Stimulated activated memory B cell treated with anti-CD40 and anti-IgM and Interleukin-4, amounts not matched to agents 10 μg/mL and 1 μg/mL and 100 μg/mL, for 72 hours (primary cell): Measurements from ENCODE around the gene RFX1.
"Not testable (repeated sequence)": the region's sequence is repeated elsewhere in the genome, so short reads cannot be mapped to it uniquely, and the experiment has no call there.

ENCODE experiments used
- ATAC-seq: fragments of 150-1000 bp; cut with Tn5 transposase; 2 replicates; pipeline ENCODE4 v1.10.0; 2021
- H3K27ac Mint-ChIP-seq: one replicate; pipeline ENCODE4 v1.8.0; 2022; ENCODE audit warnings: mild to moderate bottlenecking, mixed read lengths
- H3K27me3 Mint-ChIP-seq: one replicate; pipeline ENCODE4 v1.8.0; 2022; ENCODE audit warnings: mixed read lengths
- H3K36me3 Mint-ChIP-seq: one replicate; pipeline ENCODE4 v1.8.0; 2022; ENCODE audit warnings: mixed read lengths
- H3K4me1 Mint-ChIP-seq: one replicate; pipeline ENCODE4 v1.8.0; 2022; ENCODE audit warnings: mixed read lengths
- H3K4me3 Mint-ChIP-seq: one replicate; pipeline ENCODE4 v1.8.0; 2022; ENCODE audit warnings: mild to moderate bottlenecking, moderate library complexity, mixed read lengths
- H3K9me3 Mint-ChIP-seq: one replicate; pipeline ENCODE4 v1.8.0; 2022; ENCODE audit warnings: mixed read lengths

Gene RFX1

DNA sequence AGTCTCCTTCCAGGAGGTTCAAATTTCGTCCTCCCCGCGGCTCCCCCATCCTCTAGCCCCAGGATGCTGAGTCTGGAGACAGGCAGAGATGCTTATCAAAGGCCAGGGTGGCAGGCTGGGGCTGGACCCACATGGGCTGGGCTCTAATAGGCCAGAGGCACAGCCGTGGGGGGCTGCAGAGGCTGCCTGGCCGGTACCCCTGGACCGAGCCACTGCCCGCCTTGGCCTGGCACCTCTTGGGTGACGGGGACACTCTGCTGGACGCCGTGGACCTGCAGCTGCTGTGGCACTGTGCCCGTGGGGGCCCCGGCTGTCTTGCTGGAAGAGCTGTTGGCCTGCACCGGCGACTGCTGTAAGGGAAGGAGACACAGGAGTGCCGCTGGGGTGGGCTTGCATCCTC lies 25.8 kb downstream of the RFX1 start:
- H3K4me3 Mint-ChIP-seq = no peak overlapping the region
- H3K27ac Mint-ChIP-seq = no peak overlapping the region
- H3K9me3 Mint-ChIP-seq = no peaks in the 10 kb centered on the region
- H3K36me3 Mint-ChIP-seq = peaks cover 14% of the 10 kb centered on the region
- H3K4me1 Mint-ChIP-seq = peaks cover 62% of the 10 kb centered on the region
- no peak for ATAC-seq
- H3K27me3 Mint-ChIP-seq = no peaks in the 10 kb centered on the region

DNA sequence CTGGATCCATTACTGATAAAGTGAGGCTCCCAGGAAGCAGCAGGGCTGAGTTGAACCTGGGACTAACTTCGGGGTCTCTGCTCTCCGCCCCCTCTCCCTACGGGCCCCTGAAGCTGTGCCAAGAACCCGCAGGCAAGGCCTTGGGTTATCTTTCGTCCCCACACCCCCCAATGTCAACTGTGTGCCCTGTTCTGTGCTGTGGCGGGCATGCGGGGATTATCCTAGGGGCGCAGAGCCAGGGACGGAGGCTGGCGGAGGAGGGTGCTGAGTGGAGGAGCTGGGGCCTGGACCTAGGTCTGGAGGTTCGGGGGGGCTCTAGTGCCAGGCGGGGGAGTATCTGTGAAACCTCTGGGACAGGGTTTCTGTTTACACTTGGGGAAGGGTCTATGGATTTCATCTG lies 26.4 kb downstream of the RFX1 start:
- no peak for ATAC-seq
- Mint-ChIP-seq H3K27ac (peak overlapping the region; percentile 81), H3K36me3 (peaks cover 17% of the 10 kb centered on the region), H3K9me3 (no peaks in the 10 kb centered on the region), H3K27me3 (no peaks in the 10 kb centered on the region), H3K4me3 (peak overlapping the region; percentile 45), H3K4me1 (peaks cover 57% of the 10 kb centered on the region)

DNA sequence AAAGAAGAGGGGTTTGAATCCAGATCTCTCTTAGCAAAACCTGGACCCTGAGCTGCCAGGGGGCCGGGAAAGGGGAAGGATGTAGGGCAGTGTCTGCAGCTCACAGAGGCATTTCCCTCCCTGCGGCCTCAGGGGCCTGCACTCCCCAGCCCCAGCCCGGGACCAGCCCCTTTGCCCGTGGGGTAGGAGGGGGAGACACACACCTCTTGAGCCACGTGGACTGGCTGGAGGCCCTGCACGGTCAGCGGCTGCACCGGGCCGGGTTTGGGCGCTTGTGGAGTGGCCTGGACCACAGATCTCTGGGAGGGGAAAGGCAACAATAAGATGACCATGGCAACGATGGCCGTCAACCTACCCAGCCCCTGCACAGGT lies 26.9 kb downstream of the RFX1 start:
- Mint-ChIP-seq H3K36me3 (peaks cover 20% of the 10 kb centered on the region), H3K27ac (peak overlapping the region; percentile 81), H3K4me1 (peaks cover 55% of the 10 kb centered on the region), H3K9me3 (no peaks in the 10 kb centered on the region), H3K27me3 (no peaks in the 10 kb centered on the region), H3K4me3 (peak overlapping the region; percentile 45)
- ATAC-seq = no peak

DNA sequence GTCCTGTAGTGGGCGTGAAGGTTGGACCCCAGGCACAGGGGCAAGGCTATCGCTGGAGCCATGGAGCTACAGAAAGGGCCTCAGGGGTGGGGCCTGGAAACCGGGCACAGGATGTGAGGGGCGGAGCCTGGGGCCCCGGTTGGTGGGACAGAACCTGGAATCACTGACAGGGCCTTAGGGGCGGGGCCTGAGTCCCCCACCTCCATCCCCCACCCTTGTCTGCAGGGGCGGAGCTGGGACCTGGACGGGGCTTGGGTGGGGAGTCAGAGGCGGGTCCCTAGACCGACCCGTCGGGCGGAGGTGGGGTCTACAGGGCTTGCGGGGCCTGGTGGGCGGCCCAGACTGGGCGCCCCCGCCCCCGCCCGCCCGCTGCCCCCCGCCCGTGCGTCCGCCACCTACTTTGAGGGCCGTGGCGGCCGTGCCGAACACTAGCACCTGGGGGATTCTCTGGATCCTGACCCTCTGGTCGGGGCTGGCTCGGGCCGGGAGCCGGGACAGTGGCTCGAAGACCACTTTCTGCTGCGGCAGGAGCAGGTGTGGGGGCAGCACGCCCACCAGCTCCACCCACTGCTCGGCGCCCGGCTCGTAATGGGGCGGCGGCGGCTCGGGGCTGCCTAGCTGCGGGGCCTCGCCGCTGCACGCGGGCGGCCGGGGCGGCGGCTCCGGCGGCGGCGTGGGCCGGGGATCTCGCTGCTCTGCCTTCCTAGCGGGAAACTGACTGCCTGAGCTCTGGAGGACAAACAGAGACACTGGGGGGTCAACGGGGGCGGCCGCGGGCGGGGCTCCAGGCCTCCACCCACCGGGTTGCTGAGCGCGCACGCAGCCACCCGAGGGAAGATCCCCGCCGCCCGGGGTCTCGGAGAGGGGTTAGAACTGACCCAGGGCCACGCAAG lies 27.5 kb downstream of the RFX1 start:
- Mint-ChIP-seq H3K9me3 (no peaks in the 10 kb centered on the region), H3K4me3 (peak overlapping the region; percentile 59), H3K27ac (peak overlapping the region; percentile 81), H3K36me3 (peaks cover 25% of the 10 kb centered on the region), H3K27me3 (no peaks in the 10 kb centered on the region), H3K4me1 (peaks cover 57% of the 10 kb centered on the region)
- peak; percentile 59 for ATAC-seq

DNA sequence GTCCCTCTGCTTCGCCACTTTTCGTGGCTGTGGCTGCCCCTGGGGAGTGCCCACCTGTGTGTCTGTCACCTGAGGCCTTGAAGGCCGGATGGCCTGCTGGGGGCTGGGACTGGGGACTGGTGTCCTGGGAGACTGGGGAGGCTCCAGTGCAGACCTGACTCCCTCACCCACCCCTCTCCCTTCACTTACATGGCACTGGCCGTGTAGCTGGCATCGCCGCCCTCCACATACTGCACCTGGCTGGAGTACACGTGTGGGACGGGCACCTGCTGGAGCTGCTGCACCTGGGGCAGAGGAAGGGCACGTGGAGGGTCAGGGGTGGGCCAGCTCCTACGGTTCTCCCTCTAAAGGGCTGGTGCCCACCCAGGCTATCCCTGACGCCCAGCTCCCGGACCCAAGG lies 28.3 kb downstream of the RFX1 start:
- H3K4me1 Mint-ChIP-seq = peaks cover 49% of the 10 kb centered on the region
- H3K4me3 Mint-ChIP-seq = peak overlapping the region; percentile 59
- H3K9me3 Mint-ChIP-seq = no peaks in the 10 kb centered on the region
- peaks cover 28% of the 10 kb centered on the region for H3K36me3 Mint-ChIP-seq
- H3K27ac Mint-ChIP-seq = peak overlapping the region; percentile 81
- no peak for ATAC-seq
- no peaks in the 10 kb centered on the region for H3K27me3 Mint-ChIP-seq

DNA sequence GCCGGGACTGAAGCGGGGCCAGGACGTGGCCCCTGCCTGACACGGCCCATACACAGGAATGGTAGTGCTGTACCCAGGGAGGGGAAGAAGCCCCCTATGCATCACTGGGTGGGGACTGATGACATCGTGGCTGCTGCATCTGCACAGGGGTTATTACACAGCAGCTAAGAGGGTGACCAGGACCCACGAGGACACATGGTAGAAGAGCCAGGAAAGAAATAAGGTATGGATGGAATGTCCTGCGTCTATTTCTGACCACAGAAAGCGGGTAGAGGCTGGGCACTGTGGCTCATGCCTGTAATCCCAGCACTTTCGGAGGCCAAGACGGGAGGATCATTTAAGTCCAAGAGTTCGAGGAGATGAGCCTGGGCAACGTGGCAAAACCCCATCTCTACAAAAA lies 29.7 kb downstream of the RFX1 start:
- H3K4me1 Mint-ChIP-seq = peaks cover 39% of the 10 kb centered on the region
- H3K27ac Mint-ChIP-seq = peak overlapping the region; percentile 59
- peaks cover 31% of the 10 kb centered on the region for H3K36me3 Mint-ChIP-seq
- H3K4me3 Mint-ChIP-seq = no peak overlapping the region
- no peaks in the 10 kb centered on the region for H3K27me3 Mint-ChIP-seq
- H3K9me3 Mint-ChIP-seq = no peaks in the 10 kb centered on the region
- no peak for ATAC-seq

DNA sequence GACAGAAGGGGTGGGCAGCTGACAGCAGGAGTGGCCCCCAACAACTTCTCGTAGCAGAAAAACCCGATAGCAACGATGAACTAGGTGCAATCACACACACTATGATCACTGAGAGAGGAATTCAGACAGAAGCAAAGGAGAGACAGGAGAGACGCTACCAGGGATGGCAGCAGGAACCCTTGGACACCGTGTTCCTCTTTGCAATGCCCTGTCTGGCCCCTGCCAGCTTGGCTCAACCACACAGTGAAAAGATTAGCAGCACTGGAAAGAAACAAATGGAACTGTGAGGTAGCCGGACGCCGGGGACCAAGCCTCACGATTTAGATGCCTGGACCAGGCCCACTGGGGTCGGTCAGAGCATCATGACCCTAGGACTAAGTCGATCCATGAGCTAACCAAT lies 30.2 kb downstream of the RFX1 start:
- Mint-ChIP-seq H3K27ac (peak overlapping the region; percentile 59), H3K9me3 (no peaks in the 10 kb centered on the region), H3K4me3 (no peak overlapping the region), H3K36me3 (peaks cover 31% of the 10 kb centered on the region), H3K4me1 (peaks cover 33% of the 10 kb centered on the region), H3K27me3 (no peaks in the 10 kb centered on the region)
- no peak for ATAC-seq

DNA sequence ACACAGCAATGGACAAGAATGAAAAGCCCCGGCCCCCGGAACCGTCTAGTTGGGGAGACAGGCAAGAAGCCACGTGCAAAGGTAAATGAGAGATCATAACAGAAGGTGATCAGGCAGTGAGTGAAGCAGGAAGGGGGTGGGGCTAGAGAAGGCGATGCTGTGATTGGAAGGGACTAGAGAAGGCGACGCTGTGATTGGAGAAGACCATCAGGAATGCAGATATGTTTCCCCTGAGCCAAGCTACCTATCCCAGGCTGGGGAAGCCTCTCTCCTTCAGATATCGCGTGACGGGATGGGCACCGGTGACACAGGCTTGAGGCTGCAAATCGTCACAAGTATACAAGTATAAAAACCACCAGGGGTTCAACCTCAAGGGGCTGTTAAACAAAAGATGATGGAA lies 32.0 kb downstream of the RFX1 start:
- no peak for ATAC-seq
- H3K4me1 Mint-ChIP-seq = peaks cover 23% of the 10 kb centered on the region
- H3K9me3 Mint-ChIP-seq = no peaks in the 10 kb centered on the region
- H3K27me3 Mint-ChIP-seq = no peaks in the 10 kb centered on the region
- peak overlapping the region; percentile 25 for H3K27ac Mint-ChIP-seq
- no peak overlapping the region for H3K4me3 Mint-ChIP-seq
- H3K36me3 Mint-ChIP-seq = peaks cover 39% of the 10 kb centered on the region

DNA sequence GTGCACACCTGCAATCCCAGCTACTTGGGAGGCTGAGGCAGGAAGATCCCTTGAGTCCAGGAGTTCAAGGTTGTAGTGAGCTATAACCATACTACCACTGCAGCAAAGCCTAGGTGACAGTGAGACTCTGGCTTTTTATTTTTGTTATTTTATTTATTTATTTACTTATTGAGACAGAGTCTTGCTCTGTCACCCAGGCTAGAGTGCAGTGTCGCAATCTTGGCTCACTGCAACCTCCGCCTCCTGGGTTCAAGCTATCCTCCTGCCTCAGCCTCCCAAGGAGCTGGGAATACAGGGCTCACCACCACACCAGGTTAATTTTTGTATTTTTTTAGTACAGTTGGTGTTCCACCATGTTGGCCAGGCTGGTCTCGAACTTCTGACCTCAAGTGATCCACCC lies 32.6 kb downstream of the RFX1 start:
- ATAC-seq, H3K27ac Mint-ChIP-seq, H3K4me3 Mint-ChIP-seq, H3K27me3 Mint-ChIP-seq, H3K9me3 Mint-ChIP-seq: not testable (repeated sequence)
- peaks cover 44% of the 10 kb centered on the region for H3K36me3 Mint-ChIP-seq
- peaks cover 22% of the 10 kb centered on the region for H3K4me1 Mint-ChIP-seq

DNA sequence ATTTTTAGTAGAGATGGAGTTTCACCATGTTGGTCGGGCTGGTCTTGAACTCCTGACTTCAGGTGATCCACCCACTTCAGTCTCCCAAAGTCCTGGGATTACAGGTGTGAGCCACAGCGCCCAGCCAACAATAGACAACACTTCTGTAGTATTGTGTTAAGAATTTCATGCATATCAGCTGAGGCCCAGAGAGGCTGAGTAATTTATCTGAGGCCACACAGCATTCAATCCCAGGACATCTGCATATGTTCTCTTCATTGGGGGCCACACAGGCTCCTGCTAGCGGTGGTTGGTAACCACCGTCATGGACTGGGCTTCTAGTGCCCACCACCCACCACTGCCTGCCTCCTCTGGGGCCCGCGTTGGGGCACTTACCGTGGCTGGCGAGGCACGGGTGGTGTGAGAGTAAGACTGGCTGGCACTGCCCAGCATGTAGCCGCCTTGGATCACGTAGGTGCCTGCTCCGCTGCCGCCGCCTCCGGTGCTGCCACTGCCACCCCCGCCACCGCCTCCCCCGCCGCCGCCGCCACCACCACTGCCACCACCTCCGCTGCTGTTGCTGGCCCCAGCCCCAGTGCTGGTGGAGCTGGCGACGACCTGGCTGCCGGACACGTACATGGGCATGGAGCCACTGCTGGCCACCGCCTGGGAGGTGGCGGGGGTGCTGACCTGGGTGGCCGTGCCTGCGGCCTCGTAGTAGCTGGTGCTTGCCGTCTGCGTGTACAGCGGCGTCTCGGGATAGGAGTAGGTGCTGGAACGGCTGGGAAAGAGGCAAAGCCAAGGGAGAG lies 33.6 kb downstream of the RFX1 start:
- no peak overlapping the region for H3K27ac Mint-ChIP-seq
- H3K4me3 Mint-ChIP-seq = no peak overlapping the region
- ATAC-seq = no peak
- no peaks in the 10 kb centered on the region for H3K27me3 Mint-ChIP-seq
- peaks cover 44% of the 10 kb centered on the region for H3K36me3 Mint-ChIP-seq
- no peaks in the 10 kb centered on the region for H3K9me3 Mint-ChIP-seq
- peaks cover 15% of the 10 kb centered on the region for H3K4me1 Mint-ChIP-seq

DNA sequence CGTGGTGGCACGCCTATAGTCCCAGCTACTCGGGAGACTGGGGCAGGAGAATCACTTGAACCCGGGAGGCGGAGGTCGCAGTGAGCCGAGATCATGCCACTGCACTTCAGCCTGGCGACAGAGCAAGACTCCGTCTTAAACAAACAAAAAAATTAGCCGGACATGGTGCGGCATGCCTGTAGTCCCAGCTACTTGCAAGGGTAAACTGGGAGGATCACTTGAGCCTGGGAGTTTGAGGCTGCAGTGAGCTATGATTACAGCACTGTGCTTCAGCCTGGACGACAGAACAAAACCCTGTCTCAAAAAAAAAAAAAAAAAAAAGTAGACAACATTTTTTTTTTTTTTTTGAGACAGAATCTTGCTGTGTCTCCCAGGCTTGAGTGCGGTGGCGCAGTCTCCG lies 34.3 kb downstream of the RFX1 start:
- not testable (repeated sequence) for H3K27ac Mint-ChIP-seq, H3K27me3 Mint-ChIP-seq, H3K9me3 Mint-ChIP-seq, ATAC-seq, H3K4me3 Mint-ChIP-seq
- Mint-ChIP-seq H3K4me1 (peaks cover 15% of the 10 kb centered on the region), H3K36me3 (peaks cover 44% of the 10 kb centered on the region)

DNA sequence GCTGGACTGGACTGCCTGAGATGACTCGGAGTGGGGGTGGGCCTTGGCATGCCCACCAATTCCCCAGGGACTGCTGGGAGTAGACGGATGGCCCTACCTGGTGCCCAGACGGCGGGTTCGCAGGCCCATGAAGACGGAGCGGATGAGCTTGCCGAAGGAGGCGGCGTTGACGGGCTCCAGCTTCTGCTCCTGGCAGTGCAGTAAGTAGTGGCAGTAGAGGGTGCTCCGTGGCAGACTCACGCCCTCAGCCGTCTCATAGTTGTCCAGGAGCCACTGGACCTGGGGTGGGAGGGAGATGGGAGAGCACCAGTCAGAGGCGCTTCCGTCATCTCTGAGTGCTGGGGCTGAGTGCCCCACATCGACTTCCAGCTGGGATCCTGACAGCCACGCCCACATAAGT lies 36.2 kb downstream of the RFX1 start:
- peaks cover 31% of the 10 kb centered on the region for H3K36me3 Mint-ChIP-seq
- H3K4me1 Mint-ChIP-seq = peaks cover 7% of the 10 kb centered on the region
- ATAC-seq = no peak
- H3K4me3 Mint-ChIP-seq = no peak overlapping the region
- H3K27ac Mint-ChIP-seq = no peak overlapping the region
- no peaks in the 10 kb centered on the region for H3K27me3 Mint-ChIP-seq
- no peaks in the 10 kb centered on the region for H3K9me3 Mint-ChIP-seq

DNA sequence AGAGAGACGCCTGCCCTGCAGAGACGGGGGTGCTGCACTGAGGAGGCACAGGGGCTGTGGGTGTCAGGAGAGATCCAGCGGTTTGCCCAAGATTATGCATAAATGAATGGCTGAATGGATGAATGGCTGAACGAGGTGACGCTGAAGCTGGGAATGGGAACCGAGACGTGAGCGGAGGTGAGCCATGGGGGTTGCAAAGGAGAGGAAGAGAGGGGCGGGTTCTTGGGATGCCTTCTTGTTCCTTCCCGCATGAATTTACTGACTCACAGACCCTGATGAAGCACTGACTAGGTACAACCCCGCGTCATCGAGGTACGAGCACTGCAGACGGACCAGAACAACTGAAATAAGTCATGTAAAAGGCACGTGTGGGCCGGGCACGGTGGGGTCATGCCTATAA lies 37.1 kb downstream of the RFX1 start:
- peaks cover 29% of the 10 kb centered on the region for H3K36me3 Mint-ChIP-seq

DNA sequence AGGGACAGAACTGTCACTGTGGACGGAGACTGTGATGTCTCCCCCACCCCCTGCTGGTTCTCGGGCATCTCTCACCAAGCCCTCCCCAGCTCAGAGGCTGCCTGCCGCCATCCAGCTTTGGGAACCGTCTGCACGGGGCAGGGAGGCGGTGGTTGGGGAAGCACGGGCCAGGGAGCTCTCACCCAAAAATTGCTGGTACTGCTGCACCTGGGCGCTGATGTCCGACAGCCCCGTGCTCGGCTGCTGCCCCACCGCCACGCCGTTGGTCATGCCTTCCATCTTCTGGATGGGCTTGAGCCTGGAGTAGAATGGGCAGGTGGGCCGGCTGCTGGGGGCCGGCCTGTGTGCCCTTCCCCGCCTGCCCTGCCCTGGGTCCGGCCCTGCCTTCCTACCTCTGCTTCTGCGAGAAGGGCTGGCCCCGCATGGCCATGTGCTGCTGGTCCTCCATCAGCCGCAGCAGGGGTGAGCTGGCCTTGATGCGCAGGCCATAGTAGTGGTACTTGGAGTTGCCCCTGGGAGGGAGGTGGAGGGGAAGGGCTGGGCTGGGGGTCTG lies 37.7 kb downstream of the RFX1 start:
- no peaks in the 10 kb centered on the region for H3K27me3 Mint-ChIP-seq
- H3K4me3 Mint-ChIP-seq = no peak overlapping the region
- ATAC-seq = no peak
- peaks cover 26% of the 10 kb centered on the region for H3K36me3 Mint-ChIP-seq
- no peaks in the 10 kb centered on the region for H3K9me3 Mint-ChIP-seq
- H3K27ac Mint-ChIP-seq = no peak overlapping the region
- H3K4me1 Mint-ChIP-seq = no peaks in the 10 kb centered on the region

More for the DNA sequence above, 37.1 kb downstream of the RFX1 start:
- no peaks in the 10 kb centered on the region for H3K27me3 Mint-ChIP-seq
- no peak for ATAC-seq
- no peaks in the 10 kb centered on the region for H3K9me3 Mint-ChIP-seq
- H3K4me3 Mint-ChIP-seq = no peak overlapping the region
- no peak overlapping the region for H3K27ac Mint-ChIP-seq
- H3K4me1 Mint-ChIP-seq = peaks cover 3% of the 10 kb centered on the region

DNA sequence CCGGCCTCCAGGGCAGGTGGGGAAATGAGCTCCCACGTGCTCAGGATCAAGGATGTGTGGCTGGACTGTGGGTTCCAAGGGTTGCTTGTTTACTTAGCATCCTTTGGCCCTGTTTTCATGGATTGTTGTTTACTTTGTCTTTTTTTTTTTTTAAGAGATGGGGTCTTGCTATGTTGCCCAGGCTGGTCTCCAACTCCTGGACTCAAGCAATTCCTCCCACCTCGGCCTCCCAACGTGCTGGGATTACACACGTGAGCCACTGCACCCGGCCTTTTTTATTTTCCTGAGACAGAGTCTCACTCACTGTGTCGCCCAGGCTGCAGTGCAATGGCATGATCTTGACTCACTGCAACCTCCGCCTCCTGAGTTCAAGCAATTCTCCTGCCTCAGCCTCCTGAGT lies 38.9 kb downstream of the RFX1 start:
- H3K27me3 Mint-ChIP-seq, H3K4me1 Mint-ChIP-seq, H3K9me3 Mint-ChIP-seq, ATAC-seq, H3K4me3 Mint-ChIP-seq, H3K27ac Mint-ChIP-seq: not testable (repeated sequence)
- H3K36me3 Mint-ChIP-seq = peaks cover 20% of the 10 kb centered on the region
